IMR-90 (cell line): ENCODE measurements around the gene CDH1.

ENCODE experiments used
- CEBPB ChIP-seq: IDR thresholded peaks from 2 replicates; pipeline ENCODE4 v1.6.1; 2012; ENCODE audit warnings: low read depth, low read length, improper control_type of control experiment
- CTCF ChIP-seq: conservative IDR thresholded peaks from 2 replicates; pipeline ENCODE4 v1.5.1; 2012; ENCODE audit warnings: mild to moderate bottlenecking, low read depth, low read length, improper control_type of control experiment

DNA sequence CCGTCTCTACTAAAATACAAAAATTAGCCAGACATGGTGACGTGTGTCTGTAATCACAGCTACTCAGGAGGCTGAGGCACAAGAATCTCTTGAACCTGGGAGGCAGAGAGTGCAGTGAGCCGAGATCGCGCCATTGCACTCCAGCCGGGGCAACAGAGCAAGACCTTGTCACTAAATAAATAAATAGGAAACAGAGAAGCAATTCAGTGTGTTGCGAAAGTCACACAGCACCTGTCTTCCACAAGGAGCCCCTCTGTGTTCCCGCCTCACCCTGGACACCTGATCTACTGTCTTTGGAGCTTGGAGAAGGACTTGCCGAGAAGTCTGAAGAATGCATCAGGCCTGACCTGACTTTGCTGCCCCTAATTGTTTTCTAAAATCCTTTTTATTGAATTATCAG, 3.5 kb upstream of the CDH1 start:
- TF ChIP-seq CEBPB (no peak), CTCF (no peak)
